ENCODE data around the gene D2HGDH. TPM values are rescaled to one million over a fixed set of nuclear protein-coding genes. Genes with fewer than 3 reads are reported as not detected.

D2HGDH gene
- total and polyA plus RNA-seq, 4 donors, result 12.2 to 45.3 (median 27.2) TPM

GRCh38 chr2:241703032-241703604 lies 31.3 kb upstream of the D2HGDH start:
- Histone ChIP-seq H3K9me3 (ENCODE audit: control insufficient read depth in 4 of 4, insufficient read depth in 3 of 4, low read length in 3 of 4) (peaks cover 0 to 4% (median under 1%) of the 10 kb centered on the region in 4 donors), H3K27ac (ENCODE audit: low read depth in 1 of 2, low read length in 1 of 2) (no peak overlapping the region), H3K4me3 (peak overlapping the region; percentile 59), H3K9ac (ENCODE audit: insufficient read depth in 1 of 2, low read length in 2 of 2) (peak overlapping the region in 1 of 2 donors; percentile 9), H3K27me3 (ENCODE audit: control insufficient read depth in 3 of 3, insufficient read depth in 3 of 3, low read length in 2 of 3) (no peaks in the 10 kb centered on the region), H3K4me1 (ENCODE audit: control insufficient read depth in 5 of 5, insufficient read depth in 5 of 5, low read length in 5 of 5) (peaks cover 0 to 10% (median 0%) of the 10 kb centered on the region in 5 donors), H3K36me3 (ENCODE audit: control insufficient read depth in 4 of 4, insufficient read depth in 4 of 4, low read length in 4 of 4) (peaks cover 0 to 18% (median 14%) of the 10 kb centered on the region in 4 donors)
- ATAC-seq (ENCODE audit: insufficient read depth, low FRiP score), result no peak
- DNase-seq, result peak; percentile 32 to 45 (median 35)
- WGBS, 2 donors, result 50% methylated on average over 11 of the region's 11 CpGs
- TF ChIP-seq, protein P1, sequence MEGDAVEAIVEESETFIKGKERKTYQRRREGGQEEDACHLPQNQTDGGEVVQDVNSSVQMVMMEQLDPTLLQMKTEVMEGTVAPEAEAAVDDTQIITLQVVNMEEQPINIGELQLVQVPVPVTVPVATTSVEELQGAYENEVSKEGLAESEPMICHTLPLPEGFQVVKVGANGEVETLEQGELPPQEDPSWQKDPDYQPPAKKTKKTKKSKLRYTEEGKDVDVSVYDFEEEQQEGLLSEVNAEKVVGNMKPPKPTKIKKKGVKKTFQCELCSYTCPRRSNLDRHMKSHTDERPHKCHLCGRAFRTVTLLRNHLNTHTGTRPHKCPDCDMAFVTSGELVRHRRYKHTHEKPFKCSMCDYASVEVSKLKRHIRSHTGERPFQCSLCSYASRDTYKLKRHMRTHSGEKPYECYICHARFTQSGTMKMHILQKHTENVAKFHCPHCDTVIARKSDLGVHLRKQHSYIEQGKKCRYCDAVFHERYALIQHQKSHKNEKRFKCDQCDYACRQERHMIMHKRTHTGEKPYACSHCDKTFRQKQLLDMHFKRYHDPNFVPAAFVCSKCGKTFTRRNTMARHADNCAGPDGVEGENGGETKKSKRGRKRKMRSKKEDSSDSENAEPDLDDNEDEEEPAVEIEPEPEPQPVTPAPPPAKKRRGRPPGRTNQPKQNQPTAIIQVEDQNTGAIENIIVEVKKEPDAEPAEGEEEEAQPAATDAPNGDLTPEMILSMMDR (IDR thresholded peaks at IDR 0.05; ENCODE audit: control extremely low read depth, extremely low read depth), result no peak

DNA sequence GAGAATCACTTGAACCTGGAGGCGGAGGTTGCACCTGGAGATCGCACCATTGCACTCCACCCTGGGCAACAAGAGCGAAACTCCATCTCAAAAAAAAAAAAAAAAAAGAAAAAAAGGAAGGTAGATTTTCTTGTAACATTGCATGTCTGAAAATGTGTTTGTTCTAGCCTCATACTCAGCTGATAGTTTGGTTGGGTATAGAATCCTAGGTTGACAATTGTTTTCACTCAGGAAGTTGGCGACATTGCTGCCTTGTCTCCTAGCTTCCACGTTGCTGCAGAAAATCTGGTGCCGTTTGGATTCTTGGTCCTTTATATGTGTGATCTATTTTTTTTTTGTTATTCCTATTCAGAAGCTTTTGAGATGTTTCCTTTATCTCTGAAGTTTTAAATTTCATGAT lies 27.9 kb upstream of the D2HGDH start:
- DNase-seq (no peak), ATAC-seq (ENCODE audit: insufficient read depth, low FRiP score) (no peak)
- no peaks in the 10 kb centered on the region for H3K27me3 ChIP-seq (ENCODE audit: control insufficient read depth in 3 of 3, insufficient read depth in 3 of 3, low read length in 2 of 3)
- TF ChIP-seq, protein P1 (IDR thresholded peaks at IDR 0.05; ENCODE audit: control extremely low read depth, extremely low read depth), result no peak
- H3K9ac ChIP-seq (ENCODE audit: insufficient read depth in 1 of 2, low read length in 2 of 2), result no peak overlapping the region
- 97% methylated on average over 6 of the region's 6 CpGs for WGBS, 2 donors
- H3K4me3 ChIP-seq, result no peak overlapping the region
- peaks cover 0 to 10% (median 0%) of the 10 kb centered on the region in 5 donors for H3K4me1 ChIP-seq (ENCODE audit: control insufficient read depth in 5 of 5, insufficient read depth in 5 of 5, low read length in 5 of 5)
- H3K27ac ChIP-seq (ENCODE audit: low read depth in 1 of 2, low read length in 1 of 2), result no peak overlapping the region
- H3K36me3 ChIP-seq (ENCODE audit: control insufficient read depth in 4 of 4, insufficient read depth in 4 of 4, low read length in 4 of 4), result peaks cover 9 to 34% (median 31%) of the 10 kb centered on the region in 4 donors
- H3K9me3 ChIP-seq (ENCODE audit: control insufficient read depth in 4 of 4, insufficient read depth in 3 of 4, low read length in 3 of 4), result peaks cover 0 to 4% (median under 1%) of the 10 kb centered on the region in 4 donors

- H3K4me3 ChIP-seq, result no peak overlapping the region
- no peaks in the 10 kb centered on the region for H3K27me3 ChIP-seq (ENCODE audit: control insufficient read depth in 3 of 3, insufficient read depth in 3 of 3, low read length in 2 of 3)
- no peaks in the 10 kb centered on the region for H3K4me1 ChIP-seq (ENCODE audit: control insufficient read depth in 5 of 5, insufficient read depth in 5 of 5, low read length in 5 of 5)
- 89 to 95% methylated on average over 10 of the region's 10 CpGs for WGBS, 2 donors
- TF ChIP-seq, protein P1 (IDR thresholded peaks at IDR 0.05; ENCODE audit: control extremely low read depth, extremely low read depth), result no peak
- no peak for DNase-seq
- peaks cover 20 to 53% (median 45%) of the 10 kb centered on the region in 4 donors for H3K36me3 ChIP-seq (ENCODE audit: control insufficient read depth in 4 of 4, insufficient read depth in 4 of 4, low read length in 4 of 4)
- no peak overlapping the region for H3K9ac ChIP-seq (ENCODE audit: insufficient read depth in 1 of 2, low read length in 2 of 2)
- no peak for ATAC-seq (ENCODE audit: insufficient read depth, low FRiP score)
- H3K9me3 ChIP-seq (ENCODE audit: control insufficient read depth in 4 of 4, insufficient read depth in 3 of 4, low read length in 3 of 4), result peaks cover 0 to 4% (median under 1%) of the 10 kb centered on the region in 4 donors
- H3K27ac ChIP-seq (ENCODE audit: low read depth in 1 of 2, low read length in 1 of 2), result no peak overlapping the region
These were observed 25.6 kb upstream of the D2HGDH start for GRCh38 chr2:241708879-241709278.

All from lung (tissue), 12 donors.